Kidney (tissue), 14 donors: Measurements from ENCODE around the gene NRXN2. TPM values are rescaled to one million over a fixed set of nuclear protein-coding genes. Genes with fewer than 3 reads are reported as not detected.

ENCODE experiments used
- DNase-seq, 5 donors: peaks; one replicate each; pipeline ENCODE4 v3.0.0-alpha.2; 2013 to 2020
- FAIRE-seq: peaks from 2 replicates; lab custom pipeline; 2012; peaks lifted over from hg19 to GRCh38; lab: Jason Lieb, UNC
- H3K27ac ChIP-seq, 2 donors: one replicate each; pipeline ENCODE4 v1.7.0; 2013; ENCODE audit warnings: low read depth in 2 of 2, low read length in 2 of 2, inconsistent platforms in 1 of 2
- H3K27me3 ChIP-seq: one replicate; pipeline ENCODE4 v1.7.1; 2013; ENCODE audit warnings: low read length, inconsistent platforms; ENCODE audit not compliant: control insufficient read depth, insufficient read depth
- H3K36me3 ChIP-seq, 3 donors: one replicate each; pipeline versions ENCODE4 v1.7.0 to v1.7.1; 2013; ENCODE audit warnings: low read length in 3 of 3, control low read depth in 1 of 3, inconsistent platforms in 1 of 3; ENCODE audit not compliant: insufficient read depth in 3 of 3, control insufficient read depth in 2 of 3
- H3K4me1 ChIP-seq, 3 donors: one replicate each; pipeline versions ENCODE4 v1.7.0 to v1.7.1; 2013; ENCODE audit warnings: low read length in 3 of 3, inconsistent platforms in 1 of 3, low read depth in 1 of 3; ENCODE audit not compliant: control insufficient read depth in 2 of 3, insufficient read depth in 2 of 3
- H3K4me3 ChIP-seq, 3 donors: one replicate each; pipeline versions ENCODE4 v1.7.0 to v1.8.1; 2013; ENCODE audit warnings: low read length in 3 of 3, control low read depth in 1 of 3, inconsistent platforms in 1 of 3
- H3K9ac ChIP-seq, 3 donors: one replicate each; pipeline versions ENCODE4 v1.7.0 to v1.7.1; 2013; ENCODE audit warnings: low read length in 3 of 3, control low read depth in 1 of 3, inconsistent platforms in 1 of 3
- H3K9me3 ChIP-seq, 3 donors: one replicate each; pipeline versions ENCODE4 v1.7.0 to v1.7.1; 2013; ENCODE audit warnings: low read length in 3 of 3, control low read depth in 1 of 3, inconsistent platforms in 1 of 3; ENCODE audit not compliant: control insufficient read depth in 2 of 3, insufficient read depth in 1 of 3
- CTCF ChIP-seq: IDR thresholded peaks from 3 replicates; pipeline ENCODE4 v1.5.1; 2012; ENCODE audit warnings: mild to moderate bottlenecking, moderate library complexity, borderline replicate concordance; ENCODE audit not compliant: insufficient read depth; ENCODE audit errors: extremely low read depth
- intact Hi-C: fragments of 100-400 bp; cut with DNase I; formaldehyde crosslinking; loops from one replicate; pipeline ENCODE4 v1.11.1; 2022
- polyA plus RNA-seq: library from polyadenylated mRNA; stranded (reverse); fragments of 350-450 nt; fragmentation: Illumina TruSeq; extraction: RNeasy Lipid Tissue Mini Kit (QIAGEN cat#74804); gene quantifications from one replicate; pipeline ENCODE4 v1.2.3, GENCODE V29; 2014; ENCODE audit warnings: low read depth, low replicate concordance; ENCODE audit not compliant: insufficient read depth
- total RNA-seq: library from RNA; stranded (reverse); fragmentation: NEBNext Ultra II Directional; extraction: Animal tissue kit (Norgen Biotek cat#: 25700); gene quantifications from one replicate; pipeline ENCODE4 v1.2.1, GENCODE V29; 2021
- donor health status: control.
- donor health status: control.
- donor health status: control.
- donor health status: control.
- donor health status: control.
- donor health status: DM: yes; HTN: yes; CAD: no.
- donor health status: Normal renal cell carcinoma (clear cell type).

Gene NRXN2
- total and polyA plus RNA-seq, 2 donors from 2014 or later = 13.3 to 22.0 TPM

GRCh38 chr11:64718084-64718779, 4.8 kb downstream of the NRXN2 start:
- peaks cover 5% of the 10 kb centered on the region for H3K27me3 ChIP-seq
- H3K4me1 ChIP-seq = no peaks in the 10 kb centered on the region
- H3K9ac ChIP-seq = no peak overlapping the region
- no peaks in the 10 kb centered on the region for H3K9me3 ChIP-seq
- DNase-seq (no peak), FAIRE-seq (no peak)
- no peaks in the 10 kb centered on the region for H3K36me3 ChIP-seq
- no peak for TF ChIP-seq CTCF
- H3K27ac ChIP-seq = no peak overlapping the region
- no peak overlapping the region for H3K4me3 ChIP-seq
- intact Hi-C loops = no loop called here

DNA sequence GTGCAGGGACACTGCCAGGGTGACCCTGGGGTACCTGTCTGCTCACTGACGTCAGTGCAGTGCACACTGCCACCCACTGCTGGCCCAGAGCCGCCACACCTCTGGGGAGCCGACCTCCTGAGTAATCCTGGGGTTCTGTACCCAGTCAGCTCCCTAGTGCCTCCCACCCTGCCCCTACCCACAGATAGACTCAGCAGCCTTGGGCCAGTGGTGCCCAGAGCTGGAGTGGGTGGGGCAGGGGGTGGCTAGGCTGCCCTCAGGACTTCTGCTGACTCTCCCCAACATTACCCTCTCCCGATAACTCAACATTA, 5.8 kb downstream of the NRXN2 start:
- TF ChIP-seq CTCF = no peak
- no peak overlapping the region for H3K27ac ChIP-seq
- intact Hi-C loops = no loop called here
- DNase-seq (no peak), FAIRE-seq (no peak)
- H3K4me3 ChIP-seq = no peak overlapping the region
- peaks cover 4% of the 10 kb centered on the region for H3K27me3 ChIP-seq
- H3K36me3 ChIP-seq = no peaks in the 10 kb centered on the region
- H3K9me3 ChIP-seq = no peaks in the 10 kb centered on the region
- H3K9ac ChIP-seq = no peak overlapping the region
- H3K4me1 ChIP-seq = no peaks in the 10 kb centered on the region

GRCh38 chr11:64716473-64717267, 6.3 kb downstream of the NRXN2 start:
- intact Hi-C loops = no loop called here
- no peaks in the 10 kb centered on the region for H3K36me3 ChIP-seq
- peaks cover 4% of the 10 kb centered on the region for H3K27me3 ChIP-seq
- no peak overlapping the region for H3K9ac ChIP-seq
- DNase-seq = peak in 4 of 5 donors; percentile 56 to 64 (median 62)
- FAIRE-seq = no peak
- no peak overlapping the region for H3K4me3 ChIP-seq
- H3K27ac ChIP-seq = no peak overlapping the region
- H3K9me3 ChIP-seq = no peaks in the 10 kb centered on the region
- H3K4me1 ChIP-seq = no peaks in the 10 kb centered on the region
- TF ChIP-seq CTCF = no peak
